ENCODE data around the gene PFN3.
"Not testable (repeated sequence)": the region's sequence is repeated elsewhere in the genome, so short reads cannot be mapped to it uniquely, and the experiment has no call there.

Gene PFN3

DNA sequence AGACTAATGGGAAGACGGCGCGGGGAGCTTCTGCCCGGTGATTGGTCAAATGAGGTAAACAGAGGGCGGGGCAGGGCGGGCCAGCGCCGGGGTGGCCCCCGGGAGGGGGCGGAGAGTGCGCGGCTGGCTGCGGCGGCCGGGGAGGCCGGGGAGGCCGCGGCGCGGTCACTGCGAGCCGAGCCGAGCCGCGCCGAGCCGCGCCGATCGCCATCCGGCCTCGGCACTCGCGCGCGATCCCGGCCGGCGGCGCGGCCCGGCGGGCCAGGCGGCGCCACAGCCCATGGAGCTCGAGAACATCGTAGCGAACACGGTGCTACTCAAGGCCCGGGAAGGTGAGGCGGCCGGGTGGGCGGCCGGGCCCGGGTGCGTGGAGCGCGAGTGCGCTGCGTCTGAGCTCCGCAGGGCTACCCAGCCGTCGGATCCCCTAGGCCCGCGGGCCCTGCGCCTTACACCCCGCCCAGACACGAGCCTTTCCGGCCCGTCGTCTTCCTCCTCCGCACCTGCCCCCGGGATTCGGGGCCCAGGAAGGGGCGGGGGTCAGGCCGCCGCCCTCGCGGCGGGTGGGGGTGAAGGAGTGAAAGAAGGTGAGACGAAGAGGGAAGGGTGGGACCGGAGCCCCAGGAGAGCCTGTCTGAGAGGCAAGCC is 26.2 kb upstream of the PFN3 start, which contains the start of gene GRK6:
Gene GRK6, plus strand, starts transcription at position 111 of the 645 bp plus-strand sequence. Its CDS starts 170 bp downstream, at position 281.
- peaks cover 15% of the 10 kb centered on the region for H3K4me1 Mint-ChIP-seq
- peaks cover 5% of the 10 kb centered on the region for H3K36me3 Mint-ChIP-seq (ENCODE audit: low read depth)
- H3K4me3 Mint-ChIP-seq: peak within 1 kb of the TSS; percentile 88 to 91 (median 90)
- H3K9me3 Mint-ChIP-seq: no peaks in the 10 kb centered on the region
- TF ChIP-seq, protein P1, sequence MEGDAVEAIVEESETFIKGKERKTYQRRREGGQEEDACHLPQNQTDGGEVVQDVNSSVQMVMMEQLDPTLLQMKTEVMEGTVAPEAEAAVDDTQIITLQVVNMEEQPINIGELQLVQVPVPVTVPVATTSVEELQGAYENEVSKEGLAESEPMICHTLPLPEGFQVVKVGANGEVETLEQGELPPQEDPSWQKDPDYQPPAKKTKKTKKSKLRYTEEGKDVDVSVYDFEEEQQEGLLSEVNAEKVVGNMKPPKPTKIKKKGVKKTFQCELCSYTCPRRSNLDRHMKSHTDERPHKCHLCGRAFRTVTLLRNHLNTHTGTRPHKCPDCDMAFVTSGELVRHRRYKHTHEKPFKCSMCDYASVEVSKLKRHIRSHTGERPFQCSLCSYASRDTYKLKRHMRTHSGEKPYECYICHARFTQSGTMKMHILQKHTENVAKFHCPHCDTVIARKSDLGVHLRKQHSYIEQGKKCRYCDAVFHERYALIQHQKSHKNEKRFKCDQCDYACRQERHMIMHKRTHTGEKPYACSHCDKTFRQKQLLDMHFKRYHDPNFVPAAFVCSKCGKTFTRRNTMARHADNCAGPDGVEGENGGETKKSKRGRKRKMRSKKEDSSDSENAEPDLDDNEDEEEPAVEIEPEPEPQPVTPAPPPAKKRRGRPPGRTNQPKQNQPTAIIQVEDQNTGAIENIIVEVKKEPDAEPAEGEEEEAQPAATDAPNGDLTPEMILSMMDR (IDR thresholded peaks at IDR 0.05; ENCODE audit: unreplicated experiment in 3 of 3): no peak
- H3K27ac Mint-ChIP-seq: peak within 1 kb of the TSS; percentile 79 to 97 (median 96)
- H3K27me3 Mint-ChIP-seq (ENCODE audit: low read depth): peaks cover 4% of the 10 kb centered on the region

DNA sequence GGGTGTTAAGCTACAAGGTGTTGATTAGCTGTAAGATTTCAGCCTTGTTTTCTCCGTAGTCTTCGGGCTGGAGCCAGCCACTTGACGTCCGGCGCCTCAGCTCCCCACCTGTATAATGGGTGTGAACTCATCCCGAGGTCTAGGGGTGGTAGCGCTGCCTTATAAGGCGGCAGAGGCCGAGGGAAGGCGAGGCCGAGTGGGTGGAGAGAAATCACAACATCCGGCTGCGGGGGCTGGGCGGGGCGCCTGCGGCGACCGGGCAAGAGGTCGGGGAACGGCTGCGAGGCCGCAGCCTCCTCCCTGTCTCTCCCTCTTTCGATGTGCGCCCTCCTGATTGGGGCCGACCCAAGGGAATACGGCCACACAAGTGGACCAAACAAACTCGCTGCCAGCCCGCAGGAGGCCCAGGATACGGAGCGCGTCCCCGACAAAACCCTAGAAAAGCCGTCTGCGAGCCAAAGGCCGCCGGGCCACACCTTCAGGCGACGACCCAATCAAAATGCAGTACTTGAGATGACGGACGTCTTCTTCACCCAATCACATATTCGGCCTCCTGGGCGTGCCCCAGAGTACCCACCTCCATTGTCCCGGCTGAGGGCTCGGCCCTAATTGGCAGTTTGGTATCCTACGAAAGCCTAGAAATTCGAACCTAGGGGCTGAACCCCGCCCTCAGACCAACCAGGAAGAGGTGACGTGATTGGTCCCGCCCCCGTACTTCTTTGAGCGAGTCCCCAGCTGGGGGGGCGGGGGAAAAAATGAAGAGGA is 25.5 kb upstream of the PFN3 start:
- Mint-ChIP-seq H3K9me3 (no peaks in the 10 kb centered on the region), H3K4me1 (peaks cover 20% of the 10 kb centered on the region), H3K27me3 (ENCODE audit: low read depth) (peaks cover 4% of the 10 kb centered on the region), H3K36me3 (ENCODE audit: low read depth) (peaks cover 5% of the 10 kb centered on the region), H3K4me3 (peak overlapping the region; percentile 88 to 90 (median 90)), H3K27ac (peak overlapping the region; percentile 79 to 97 (median 96))
- TF ChIP-seq, protein P1 (IDR thresholded peaks at IDR 0.05; ENCODE audit: unreplicated experiment in 3 of 3): no peak

DNA sequence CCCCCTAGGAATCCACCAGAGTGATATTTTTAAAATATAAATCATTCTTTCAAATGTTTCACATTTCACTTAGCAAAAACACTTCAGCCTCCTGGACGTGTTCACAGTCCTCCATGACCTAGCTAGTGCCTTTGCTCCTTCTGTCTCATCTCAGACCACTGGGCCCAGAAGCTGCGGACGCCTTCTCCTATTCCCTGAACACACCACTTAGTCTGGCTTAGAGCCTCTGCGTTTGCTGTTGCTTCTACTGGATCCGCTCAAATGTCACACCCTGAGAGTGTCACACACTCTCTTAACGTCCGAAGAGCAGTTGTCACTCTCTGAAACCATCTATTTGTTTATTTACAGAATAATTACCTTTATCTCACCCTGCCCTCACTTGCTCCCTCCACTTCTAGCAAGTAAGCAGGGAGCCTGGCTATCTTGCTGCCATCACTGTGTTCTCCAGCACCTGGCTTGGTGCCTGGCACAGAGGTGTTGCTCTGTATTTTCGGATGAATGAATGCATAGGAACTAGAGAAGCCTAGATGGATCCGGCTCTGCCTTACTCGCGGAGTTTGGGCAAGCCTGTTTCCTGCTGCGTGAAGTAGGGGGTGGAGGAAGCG is 24.8 kb upstream of the PFN3 start:
- TF ChIP-seq, protein P1 (IDR thresholded peaks at IDR 0.05; ENCODE audit: unreplicated experiment in 3 of 3): no peak
- H3K27me3 Mint-ChIP-seq (ENCODE audit: low read depth): peaks cover 4% of the 10 kb centered on the region
- peak overlapping the region; percentile 79 to 97 (median 96) for H3K27ac Mint-ChIP-seq
- H3K4me3 Mint-ChIP-seq: peak overlapping the region; percentile 88 to 90 (median 90)
- peaks cover 22% of the 10 kb centered on the region for H3K4me1 Mint-ChIP-seq
- H3K9me3 Mint-ChIP-seq: no peaks in the 10 kb centered on the region
- H3K36me3 Mint-ChIP-seq (ENCODE audit: low read depth): peaks cover under 1% of the 10 kb centered on the region

DNA sequence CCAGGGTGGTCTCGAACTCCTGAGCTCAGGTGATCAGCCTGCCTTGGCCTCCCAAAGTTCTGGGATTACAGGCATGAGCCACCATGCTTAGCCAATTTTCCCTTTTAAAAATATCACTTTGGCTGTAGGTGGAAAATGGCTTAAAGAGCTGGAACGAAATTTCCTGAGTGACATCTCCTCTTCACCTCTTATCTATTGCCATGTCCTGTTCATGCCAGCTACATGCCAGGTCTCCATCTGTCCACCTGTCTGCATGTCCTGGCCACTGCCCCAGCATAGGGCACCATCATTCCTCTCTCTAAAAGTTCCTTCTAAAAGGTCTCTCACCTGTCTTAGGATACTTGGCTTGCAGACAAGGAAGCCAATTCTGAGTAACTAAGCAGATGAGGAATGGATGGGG is 23.2 kb upstream of the PFN3 start:
- no peak overlapping the region for H3K4me3 Mint-ChIP-seq
- H3K36me3 Mint-ChIP-seq (ENCODE audit: low read depth): no peaks in the 10 kb centered on the region
- H3K4me1 Mint-ChIP-seq: peaks cover 14% of the 10 kb centered on the region
- peaks cover 10% of the 10 kb centered on the region for H3K27me3 Mint-ChIP-seq (ENCODE audit: low read depth)
- TF ChIP-seq, protein P1 (IDR thresholded peaks at IDR 0.05; ENCODE audit: unreplicated experiment in 3 of 3): no peak
- H3K27ac Mint-ChIP-seq: no peak overlapping the region
- H3K9me3 Mint-ChIP-seq: no peaks in the 10 kb centered on the region

DNA sequence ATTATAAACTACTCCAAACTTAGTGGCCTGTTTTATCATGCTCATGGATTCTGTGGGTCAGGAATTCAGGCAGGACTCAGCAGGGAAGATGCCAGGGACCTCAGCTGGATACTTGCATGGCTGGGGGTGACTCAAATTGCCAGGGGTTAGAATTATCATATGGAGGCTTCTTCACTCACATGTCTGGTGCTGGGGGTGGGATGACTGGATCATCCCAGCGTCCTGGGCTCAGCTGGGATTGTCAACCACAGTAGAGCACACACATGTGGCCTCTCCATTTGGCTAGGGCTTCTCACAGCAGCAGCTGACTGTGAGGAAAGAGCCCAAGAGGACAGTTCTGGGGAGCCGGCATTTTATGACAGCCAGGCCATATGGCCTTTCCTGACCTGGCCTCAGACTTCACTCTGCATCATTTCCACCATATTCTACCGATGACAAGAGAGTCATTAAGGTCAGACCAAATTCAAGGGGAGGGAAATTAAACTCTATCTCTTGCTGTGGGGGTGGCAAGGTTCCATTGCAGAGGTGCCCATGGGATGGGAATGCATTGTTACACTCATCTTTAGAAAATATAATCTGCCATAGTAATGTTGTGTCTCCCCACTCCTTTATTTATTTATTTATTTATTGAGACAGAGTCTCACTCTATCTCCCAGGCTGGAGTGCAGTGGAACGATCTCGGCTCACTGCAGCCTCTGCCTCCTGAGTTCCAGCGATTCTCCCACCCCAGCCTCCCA is 20.8 kb upstream of the PFN3 start:
- Mint-ChIP-seq H3K9me3 (no peaks in the 10 kb centered on the region), H3K4me3 (no peak overlapping the region), H3K4me1 (peaks cover 7% of the 10 kb centered on the region), H3K36me3 (ENCODE audit: low read depth) (no peaks in the 10 kb centered on the region), H3K27me3 (ENCODE audit: low read depth) (peaks cover 10% of the 10 kb centered on the region), H3K27ac (no peak overlapping the region)
- TF ChIP-seq, protein P1 (IDR thresholded peaks at IDR 0.05; ENCODE audit: unreplicated experiment in 3 of 3): no peak

DNA sequence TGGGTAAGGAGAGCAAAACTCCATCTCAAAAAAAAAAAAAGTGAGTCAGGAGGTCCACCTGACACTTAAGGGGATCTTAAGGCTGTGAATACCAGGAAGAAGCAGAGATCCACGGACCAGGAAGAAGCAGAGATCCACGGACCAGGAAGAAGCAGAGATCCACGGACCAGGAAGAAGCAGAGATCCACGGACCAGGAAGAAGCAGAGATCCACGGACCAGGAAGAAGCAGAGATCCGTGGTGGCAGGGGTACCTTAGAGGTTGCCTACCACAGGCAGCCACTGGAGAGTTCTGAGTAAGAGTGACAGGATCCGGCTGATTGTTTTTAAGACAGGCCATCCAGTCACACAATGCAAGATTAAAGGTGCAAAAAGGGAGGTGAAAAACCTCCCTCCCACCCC is 20.0 kb upstream of the PFN3 start:
- not testable (repeated sequence) for H3K27ac Mint-ChIP-seq; H3K36me3 Mint-ChIP-seq (ENCODE audit: low read depth); H3K9me3 Mint-ChIP-seq; H3K4me3 Mint-ChIP-seq; H3K4me1 Mint-ChIP-seq; H3K27me3 Mint-ChIP-seq (ENCODE audit: low read depth)

All from nephron (organoid).